ENCODE data around the gene HEPACAM.

DNA sequence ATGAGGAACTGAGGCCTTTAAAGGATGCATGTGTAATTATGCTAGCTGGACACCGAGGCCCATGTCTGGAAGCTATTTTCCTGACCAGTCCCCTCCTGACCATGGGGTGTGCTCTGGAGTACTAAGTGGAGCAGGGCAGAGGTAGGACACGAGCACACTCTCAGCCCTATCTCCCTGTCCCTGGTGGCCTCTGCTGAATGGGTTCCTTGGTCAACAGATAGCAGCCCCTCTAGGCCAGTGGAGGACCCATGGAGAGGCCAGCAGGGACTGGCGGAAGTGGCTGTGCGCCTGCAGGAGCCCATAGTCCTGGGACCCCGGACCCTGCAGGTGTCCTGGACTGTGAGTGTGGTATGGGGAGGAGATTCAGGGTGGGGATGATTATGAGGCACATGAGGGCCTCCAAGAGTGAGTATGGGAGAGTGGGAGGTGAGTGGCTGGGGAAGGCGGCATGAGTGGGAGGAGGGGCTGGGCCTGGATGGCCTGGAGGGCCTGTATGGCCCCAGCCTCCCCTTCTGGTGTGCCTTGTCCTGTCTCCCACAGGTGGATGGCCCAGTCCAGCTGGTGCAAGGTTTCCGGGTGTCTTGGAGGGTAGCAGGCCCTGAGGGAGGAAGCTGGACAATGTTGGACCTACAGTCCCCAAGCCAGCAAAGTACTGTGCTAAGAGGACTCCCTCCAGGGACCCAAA is 61.1 kb downstream of the HEPACAM start:
- TF ChIP-seq, protein P1, sequence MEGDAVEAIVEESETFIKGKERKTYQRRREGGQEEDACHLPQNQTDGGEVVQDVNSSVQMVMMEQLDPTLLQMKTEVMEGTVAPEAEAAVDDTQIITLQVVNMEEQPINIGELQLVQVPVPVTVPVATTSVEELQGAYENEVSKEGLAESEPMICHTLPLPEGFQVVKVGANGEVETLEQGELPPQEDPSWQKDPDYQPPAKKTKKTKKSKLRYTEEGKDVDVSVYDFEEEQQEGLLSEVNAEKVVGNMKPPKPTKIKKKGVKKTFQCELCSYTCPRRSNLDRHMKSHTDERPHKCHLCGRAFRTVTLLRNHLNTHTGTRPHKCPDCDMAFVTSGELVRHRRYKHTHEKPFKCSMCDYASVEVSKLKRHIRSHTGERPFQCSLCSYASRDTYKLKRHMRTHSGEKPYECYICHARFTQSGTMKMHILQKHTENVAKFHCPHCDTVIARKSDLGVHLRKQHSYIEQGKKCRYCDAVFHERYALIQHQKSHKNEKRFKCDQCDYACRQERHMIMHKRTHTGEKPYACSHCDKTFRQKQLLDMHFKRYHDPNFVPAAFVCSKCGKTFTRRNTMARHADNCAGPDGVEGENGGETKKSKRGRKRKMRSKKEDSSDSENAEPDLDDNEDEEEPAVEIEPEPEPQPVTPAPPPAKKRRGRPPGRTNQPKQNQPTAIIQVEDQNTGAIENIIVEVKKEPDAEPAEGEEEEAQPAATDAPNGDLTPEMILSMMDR (IDR thresholded peaks at IDR 0.05) = no peak
- TF ChIP-seq POLR2A (IDR thresholded peaks at IDR 0.05) = no peak
